ENCODE data around the gene BLVRA.
"Not testable (repeated sequence)": the region's sequence is repeated elsewhere in the genome, so short reads cannot be mapped to it uniquely, and the experiment has no call there.

The BLVRA gene

DNA sequence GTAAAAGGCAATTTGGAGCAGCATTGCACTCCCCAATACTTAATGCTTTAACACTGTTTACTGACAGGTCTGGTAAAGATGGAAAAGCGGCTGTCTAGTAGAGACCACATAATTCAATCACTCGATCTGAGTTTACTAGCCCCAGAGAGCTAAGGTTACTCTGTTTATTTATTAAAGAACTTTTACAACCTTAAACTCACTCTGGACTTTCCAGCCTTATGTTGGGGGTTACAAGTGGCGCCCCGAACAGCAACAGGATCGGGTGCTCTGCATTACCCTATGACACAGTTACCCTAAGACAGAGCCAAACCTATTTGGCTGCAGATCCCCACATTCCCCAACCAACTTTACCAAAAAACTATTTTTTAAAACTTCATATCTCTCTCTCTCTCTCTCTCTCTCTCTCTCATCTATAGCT is 66.9 kb downstream of the BLVRA start:
- TF ChIP-seq, protein P1, sequence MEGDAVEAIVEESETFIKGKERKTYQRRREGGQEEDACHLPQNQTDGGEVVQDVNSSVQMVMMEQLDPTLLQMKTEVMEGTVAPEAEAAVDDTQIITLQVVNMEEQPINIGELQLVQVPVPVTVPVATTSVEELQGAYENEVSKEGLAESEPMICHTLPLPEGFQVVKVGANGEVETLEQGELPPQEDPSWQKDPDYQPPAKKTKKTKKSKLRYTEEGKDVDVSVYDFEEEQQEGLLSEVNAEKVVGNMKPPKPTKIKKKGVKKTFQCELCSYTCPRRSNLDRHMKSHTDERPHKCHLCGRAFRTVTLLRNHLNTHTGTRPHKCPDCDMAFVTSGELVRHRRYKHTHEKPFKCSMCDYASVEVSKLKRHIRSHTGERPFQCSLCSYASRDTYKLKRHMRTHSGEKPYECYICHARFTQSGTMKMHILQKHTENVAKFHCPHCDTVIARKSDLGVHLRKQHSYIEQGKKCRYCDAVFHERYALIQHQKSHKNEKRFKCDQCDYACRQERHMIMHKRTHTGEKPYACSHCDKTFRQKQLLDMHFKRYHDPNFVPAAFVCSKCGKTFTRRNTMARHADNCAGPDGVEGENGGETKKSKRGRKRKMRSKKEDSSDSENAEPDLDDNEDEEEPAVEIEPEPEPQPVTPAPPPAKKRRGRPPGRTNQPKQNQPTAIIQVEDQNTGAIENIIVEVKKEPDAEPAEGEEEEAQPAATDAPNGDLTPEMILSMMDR (IDR thresholded peaks at IDR 0.05; ENCODE audit: control insufficient read depth, insufficient read depth, low read depth, low read length, missing control alignments): no peak
- no peak overlapping the region for H3K4me3 ChIP-seq (ENCODE audit: control insufficient read depth, low read depth, low read length)
- no peak for DNase-seq (ENCODE audit: low read depth)

DNA sequence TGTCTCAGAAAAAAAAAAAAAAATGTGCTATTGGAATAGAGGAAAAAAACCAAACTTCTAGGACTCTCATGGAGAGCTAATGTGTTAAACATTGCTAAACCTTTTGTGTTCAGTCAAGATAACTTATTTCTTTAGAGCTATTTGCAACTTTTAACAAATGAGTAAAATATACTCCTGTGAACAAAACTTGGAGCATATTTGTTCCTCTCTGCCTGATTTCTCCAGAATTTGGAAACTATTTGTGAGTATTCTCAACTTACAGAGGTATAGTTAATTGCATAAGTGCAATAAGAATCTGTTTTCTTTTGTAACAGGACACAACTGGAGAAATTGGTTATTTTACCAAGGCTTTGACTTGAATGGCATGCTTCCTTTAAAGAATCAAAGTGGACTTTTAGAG is 72.4 kb downstream of the BLVRA start:
- DNase-seq (ENCODE audit: low read depth): not testable (repeated sequence)

DNA sequence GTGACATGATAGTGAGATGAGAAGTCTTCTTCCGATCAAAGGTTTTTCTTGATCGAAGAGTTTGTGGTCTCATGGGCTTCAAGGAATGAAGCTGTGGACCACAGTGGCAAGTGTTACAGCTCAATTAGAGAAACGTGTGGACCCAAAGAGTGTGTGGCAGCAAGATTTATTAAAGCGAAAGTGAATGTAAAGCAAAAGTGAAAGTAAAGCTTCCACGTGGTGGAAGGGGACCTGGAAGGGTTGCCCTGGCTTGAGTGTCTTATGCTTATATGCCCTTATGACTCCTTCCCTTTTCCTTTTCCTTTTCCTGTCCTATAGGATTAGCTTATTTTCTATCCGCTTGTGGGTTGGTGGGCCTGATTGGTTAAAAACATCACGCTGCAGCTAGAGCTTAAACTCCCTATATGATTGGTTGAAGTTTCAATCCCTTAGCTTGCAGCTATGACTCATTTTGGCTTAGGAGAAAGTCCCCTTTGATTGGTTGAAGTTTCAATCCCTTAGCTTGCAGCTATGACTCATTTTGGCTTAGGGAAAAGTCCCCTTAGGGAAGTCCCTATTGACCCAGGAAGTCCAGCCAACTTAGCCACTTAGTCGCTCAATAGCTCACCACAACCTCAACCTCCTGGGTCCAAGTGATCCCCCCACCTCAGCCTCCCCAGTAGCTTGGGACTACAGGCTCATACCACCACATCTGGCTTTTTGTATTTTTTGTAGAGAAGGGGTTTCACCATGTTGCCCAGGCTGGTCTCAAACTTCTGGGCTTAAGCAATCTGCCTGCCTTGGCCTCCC is 76.2 kb downstream of the BLVRA start:
- TF ChIP-seq, protein P1 (IDR thresholded peaks at IDR 0.05; ENCODE audit: control insufficient read depth, insufficient read depth, low read depth, low read length, missing control alignments): no peak
- H3K4me3 ChIP-seq (ENCODE audit: control insufficient read depth, low read depth, low read length): no peak overlapping the region
- DNase-seq (ENCODE audit: low read depth): no peak

More for the DNA sequence above, 72.4 kb downstream of the BLVRA start:
- H3K4me3 ChIP-seq (ENCODE audit: control insufficient read depth, low read depth, low read length): not testable (repeated sequence)

DNA sequence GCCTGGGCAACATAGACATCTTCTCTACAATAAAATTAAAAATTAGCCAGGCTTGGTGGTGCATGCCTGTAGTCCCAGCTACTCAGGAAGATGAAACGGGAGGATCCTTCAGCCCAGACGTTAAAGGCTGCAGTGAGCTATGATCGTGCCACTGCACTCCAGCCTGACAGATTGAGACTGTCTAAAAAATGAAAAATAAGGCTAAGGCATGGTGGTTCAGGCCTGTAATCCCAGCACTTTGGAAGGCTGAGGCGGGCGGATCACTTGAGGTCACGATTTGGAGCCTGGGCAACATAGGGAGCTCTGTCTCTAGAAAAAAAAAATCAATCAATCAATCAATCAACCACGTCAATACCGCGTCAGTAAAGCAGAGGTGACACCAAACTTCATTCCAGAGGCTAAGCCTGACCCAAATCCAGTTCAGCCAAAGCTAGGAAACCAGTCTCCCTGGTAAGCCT is 79.8 kb downstream of the BLVRA start:
- H3K4me3 ChIP-seq (ENCODE audit: control insufficient read depth, low read depth, low read length): no peak overlapping the region
- TF ChIP-seq, protein P1 (IDR thresholded peaks at IDR 0.05; ENCODE audit: control insufficient read depth, insufficient read depth, low read depth, low read length, missing control alignments): no peak
- no peak for DNase-seq (ENCODE audit: low read depth)

DNA sequence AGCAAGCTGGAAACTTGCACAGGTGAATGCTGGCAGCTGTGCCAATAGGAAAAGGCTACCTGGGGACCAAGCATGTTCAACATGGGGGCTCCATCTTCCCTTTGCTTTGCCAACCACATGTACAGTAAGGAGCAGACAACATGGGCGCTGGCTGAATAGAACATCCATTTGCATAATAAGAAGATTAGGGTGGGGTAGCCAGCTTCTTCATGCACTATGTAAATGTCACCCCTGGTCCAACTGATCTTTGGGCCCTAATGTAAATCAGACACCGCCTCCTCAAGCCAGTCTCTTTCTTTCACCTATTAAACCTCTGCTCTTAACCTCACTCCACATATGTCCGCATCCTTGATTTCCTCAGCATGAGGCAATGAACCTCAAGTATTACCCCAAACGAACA is 84.8 kb downstream of the BLVRA start:
- no peak for DNase-seq (ENCODE audit: low read depth)
- TF ChIP-seq, protein P1 (IDR thresholded peaks at IDR 0.05; ENCODE audit: control insufficient read depth, insufficient read depth, low read depth, low read length, missing control alignments): no peak
- H3K4me3 ChIP-seq (ENCODE audit: control insufficient read depth, low read depth, low read length): no peak overlapping the region

DNA sequence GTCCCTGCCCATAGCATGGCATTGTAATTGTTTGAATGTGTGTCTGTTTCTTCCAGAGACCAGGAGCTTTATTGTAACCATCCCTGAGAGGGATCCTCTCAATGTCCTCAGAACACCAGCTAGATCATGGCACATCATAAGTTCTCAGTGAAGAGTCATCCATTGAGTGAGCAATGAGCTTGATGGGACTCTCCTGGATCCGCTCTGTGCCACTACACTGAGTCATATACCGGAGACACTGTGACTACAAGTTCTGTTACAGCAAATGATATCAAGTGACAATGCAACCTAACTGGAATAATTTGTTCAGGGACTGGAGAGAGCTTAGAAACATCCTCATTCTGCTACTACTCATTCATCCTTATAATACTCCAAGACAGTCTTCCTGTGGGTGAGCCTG is 85.8 kb downstream of the BLVRA start:
- no peak overlapping the region for H3K4me3 ChIP-seq (ENCODE audit: control insufficient read depth, low read depth, low read length)
- no peak for DNase-seq (ENCODE audit: low read depth)
- TF ChIP-seq, protein P1 (IDR thresholded peaks at IDR 0.05; ENCODE audit: control insufficient read depth, insufficient read depth, low read depth, low read length, missing control alignments): no peak

DNA sequence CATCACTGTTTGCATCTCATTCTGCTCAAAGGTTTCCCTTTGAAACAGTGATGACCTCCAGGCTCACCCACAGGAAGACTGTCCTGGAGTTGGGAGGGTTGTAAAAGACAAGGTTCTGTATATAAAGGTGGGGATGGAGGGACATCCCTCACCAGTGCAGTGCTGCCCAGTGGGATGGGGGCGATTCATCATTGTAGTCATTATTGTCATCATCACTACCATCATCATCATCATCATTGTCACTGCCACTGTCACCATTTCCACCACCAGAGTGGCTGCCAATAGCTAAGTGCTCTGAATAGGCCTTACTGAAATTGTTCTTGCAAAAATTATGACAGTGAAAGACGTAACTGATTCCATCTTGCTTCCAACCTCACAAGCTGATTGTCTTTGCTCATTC is 86.2 kb downstream of the BLVRA start:
- H3K4me3 ChIP-seq (ENCODE audit: control insufficient read depth, low read depth, low read length): no peak overlapping the region
- TF ChIP-seq, protein P1 (IDR thresholded peaks at IDR 0.05; ENCODE audit: control insufficient read depth, insufficient read depth, low read depth, low read length, missing control alignments): no peak
- DNase-seq (ENCODE audit: low read depth): no peak

All from AG09309 (cell line).